Hematopoietic multipotent progenitor cell treated with erythropoietin and hydrocortisone succinate and interleukin-3 and kit ligand, for 17 days (in vitro differentiated cells): ENCODE data around the gene MRPL14.
A peak's percentile ranks its signal among the peaks of the same experiment; 100 is the strongest.
"Not testable (repeated sequence)": the region's sequence is repeated elsewhere in the genome, so short reads cannot be mapped to it uniquely, and the experiment has no call there.

Experiments used
- DNase-seq: peaks from one replicate; pipeline ENCODE4 v3.0.0-alpha.2; 2015; ENCODE audit warnings: low spot score

The MRPL14 gene

DNA sequence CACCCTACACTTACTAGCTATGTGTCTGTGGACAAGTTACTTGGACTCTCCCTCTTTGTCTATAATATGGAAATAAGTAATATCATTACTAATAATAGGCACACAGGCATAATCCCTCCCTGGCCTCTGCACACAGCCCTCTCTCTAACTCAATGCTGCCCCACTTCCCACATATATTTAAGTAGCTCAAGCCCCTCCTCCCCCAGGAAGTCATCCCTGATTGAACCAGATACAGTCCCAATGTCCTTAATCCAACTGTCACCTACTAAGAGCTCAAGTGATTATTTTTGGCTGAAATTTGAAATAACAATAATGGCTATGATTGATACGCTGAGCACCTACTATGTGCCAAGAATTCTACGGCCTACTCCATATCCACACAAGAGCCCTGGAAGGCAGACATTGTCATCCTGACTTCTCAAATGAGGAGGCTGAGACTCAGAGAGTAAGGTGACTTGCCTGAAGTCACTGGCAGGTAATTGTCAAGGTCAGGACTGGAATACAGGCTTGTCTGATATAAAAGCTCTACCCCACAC lies 29.4 kb downstream of the MRPL14 start:
- DNase-seq, result no peak

DNA sequence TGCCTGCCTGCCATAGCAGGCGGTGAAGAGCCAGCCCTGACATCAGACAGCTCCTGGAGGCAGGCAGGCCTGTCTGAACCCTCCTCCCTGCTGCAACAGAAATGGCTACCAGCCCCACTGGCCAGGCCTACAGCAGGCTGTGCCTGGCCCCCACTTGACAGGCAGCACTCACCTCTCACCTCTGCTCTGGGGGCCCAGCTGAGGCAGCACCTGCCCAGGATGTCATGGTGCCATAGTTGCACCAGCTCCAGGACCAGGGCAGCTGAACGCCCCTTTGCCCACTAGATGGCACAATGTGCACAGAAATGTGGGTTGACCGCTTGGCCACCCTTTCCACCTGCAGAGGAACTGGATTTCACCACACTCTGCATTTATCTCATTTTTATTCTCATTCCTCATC lies 30.6 kb downstream of the MRPL14 start:
- peak; percentile 90 for DNase-seq

DNA sequence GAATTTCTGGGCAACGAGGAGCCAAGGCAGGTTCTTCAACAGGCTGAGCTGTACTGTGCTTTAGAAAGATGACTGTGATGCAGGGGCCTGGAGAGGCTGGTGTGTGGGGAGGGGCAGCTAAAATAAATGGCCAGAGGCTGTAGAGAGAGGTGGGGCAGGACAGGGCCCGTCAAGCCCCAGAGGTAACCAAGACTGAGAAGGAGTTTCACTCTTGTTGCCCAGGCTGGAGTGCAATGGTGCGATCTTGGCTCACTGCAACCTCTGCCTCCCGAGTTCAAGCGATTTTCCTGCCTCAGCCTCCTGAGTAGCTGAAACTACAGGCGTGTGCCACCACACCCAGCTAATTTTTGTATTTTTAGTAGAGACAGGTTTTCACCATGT lies 32.0 kb downstream of the MRPL14 start:
- DNase-seq, result not testable (repeated sequence)

DNA sequence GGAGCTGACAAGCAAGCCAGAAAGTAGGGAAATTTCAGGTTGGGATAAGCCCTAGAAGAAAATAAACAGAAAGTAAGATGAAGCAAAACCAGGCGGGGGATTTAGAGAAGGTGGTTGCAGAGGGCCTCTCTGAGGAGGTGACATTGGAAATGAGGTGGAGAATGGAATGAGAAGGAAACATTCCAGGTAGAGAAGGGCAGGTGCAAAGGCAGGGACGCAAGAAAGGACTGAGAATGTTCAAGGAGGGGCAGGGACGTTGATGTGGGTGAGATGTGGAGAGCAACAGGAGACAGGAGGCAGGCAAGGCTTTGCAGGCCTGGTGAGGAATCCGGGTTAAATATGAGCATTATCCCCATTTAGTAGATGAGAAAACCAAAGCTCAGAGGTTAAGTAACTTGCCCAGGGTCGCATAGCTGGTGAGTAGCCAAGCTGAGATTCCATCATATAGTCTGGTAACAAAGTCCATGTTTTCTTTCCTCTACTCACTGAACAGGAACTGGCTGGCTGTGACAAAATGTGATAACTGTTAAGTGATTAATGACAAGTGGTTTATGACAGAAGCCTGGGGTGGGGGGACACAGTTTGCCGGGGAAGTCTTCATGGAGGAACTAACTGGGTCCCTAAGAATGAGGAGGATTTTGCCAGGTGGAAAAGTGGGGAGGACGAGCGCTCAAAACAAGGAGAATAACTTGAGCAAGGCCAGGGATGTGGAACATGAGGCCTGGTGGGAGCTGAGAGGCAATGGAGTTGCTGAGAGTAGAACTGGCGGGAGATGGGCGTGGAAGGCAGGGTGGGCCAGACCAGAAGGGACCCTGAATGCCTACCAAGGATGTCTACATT lies 32.6 kb downstream of the MRPL14 start:
- no peak for DNase-seq

DNA sequence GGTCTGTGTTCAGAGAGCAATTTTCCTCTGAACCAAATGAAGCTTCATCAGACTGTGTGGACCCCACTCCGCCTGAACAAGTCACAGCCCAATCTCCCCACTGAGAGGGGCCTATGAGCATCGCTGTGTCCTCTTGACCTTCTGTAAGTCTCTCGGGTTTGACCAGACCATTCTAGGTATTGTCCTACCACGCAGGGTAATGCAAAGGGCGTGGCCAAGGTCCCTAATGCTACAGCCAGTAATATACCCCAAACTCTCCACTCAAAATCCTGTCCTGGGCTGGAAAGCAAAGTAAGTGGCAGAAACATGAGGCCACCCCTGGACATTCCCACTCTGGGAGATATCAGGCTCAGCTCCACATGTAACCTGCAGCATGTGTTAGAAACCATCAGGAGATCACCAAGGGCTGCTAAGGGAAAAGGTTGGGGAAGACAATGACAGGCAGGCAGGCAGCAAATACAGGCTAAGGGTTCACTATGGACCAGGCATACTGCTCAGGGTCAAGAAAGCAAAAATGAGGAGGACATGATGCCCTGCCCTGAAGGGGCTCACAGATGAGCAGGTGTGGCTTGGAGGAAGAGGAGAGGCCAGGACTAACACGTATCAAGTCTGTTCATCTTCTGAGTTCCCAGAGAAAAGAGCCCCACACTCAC lies 33.4 kb downstream of the MRPL14 start:
- DNase-seq, result no peak

DNA sequence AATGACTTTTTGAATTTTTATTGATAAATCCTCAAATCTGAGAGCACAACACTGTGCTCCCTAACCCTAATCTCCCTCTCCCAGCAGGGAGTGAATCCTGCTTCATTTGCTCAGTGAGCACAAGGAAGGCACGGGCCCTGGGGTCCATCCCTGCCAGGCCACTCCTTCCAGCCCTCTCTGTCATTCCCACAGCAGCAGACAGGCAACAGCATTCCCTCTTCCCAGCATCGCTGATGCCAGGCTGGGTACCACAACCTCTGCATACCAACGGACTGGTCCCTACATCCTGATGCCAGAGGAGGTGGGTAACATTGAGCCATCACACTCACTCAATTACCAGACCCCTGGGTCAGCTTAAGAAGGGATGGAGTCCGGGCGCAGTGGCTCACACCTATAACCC lies 34.2 kb downstream of the MRPL14 start:
- DNase-seq, result no peak

DNA sequence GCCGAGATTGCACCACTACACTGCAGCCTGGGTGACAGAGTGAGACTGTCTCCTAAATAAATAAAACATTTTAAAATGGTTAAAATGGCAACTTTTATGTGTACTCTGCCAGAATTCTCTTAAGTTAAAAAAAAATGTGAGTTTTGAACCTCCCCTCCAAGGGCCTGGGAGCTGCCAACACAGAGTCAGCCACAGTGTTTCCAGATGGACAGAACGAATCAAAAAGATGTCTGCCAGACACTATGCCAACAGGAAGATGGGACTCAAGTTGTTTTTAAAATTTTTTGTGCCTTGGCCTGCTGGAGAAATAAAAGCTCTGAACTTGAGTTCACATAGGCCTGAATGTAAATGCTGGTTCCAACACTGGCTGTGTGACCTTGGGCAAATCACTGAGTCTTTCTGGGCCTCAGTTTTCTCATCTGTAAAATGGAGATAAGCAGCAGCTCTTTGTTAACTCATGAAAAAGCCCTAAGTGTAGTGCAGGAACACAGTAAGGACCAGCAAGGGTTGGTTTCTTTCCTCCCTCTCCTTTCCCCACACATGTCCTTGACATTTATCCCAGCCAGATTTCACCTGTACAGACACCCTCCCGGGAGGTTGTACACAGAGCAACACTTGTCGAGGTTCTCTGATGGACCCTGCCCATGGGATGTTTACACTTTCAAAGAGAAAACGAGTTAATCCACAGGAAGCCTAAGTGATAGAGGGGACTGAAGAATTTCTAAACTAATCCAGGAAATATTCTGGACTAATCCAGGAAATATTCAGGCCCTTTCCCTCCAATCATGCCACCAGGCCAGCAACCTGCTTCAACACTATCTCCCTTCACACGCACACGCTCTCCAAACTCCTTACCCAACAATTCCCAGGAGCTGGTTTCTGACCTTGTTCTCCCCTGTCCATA lies 35.0 kb downstream of the MRPL14 start:
- no peak for DNase-seq

DNA sequence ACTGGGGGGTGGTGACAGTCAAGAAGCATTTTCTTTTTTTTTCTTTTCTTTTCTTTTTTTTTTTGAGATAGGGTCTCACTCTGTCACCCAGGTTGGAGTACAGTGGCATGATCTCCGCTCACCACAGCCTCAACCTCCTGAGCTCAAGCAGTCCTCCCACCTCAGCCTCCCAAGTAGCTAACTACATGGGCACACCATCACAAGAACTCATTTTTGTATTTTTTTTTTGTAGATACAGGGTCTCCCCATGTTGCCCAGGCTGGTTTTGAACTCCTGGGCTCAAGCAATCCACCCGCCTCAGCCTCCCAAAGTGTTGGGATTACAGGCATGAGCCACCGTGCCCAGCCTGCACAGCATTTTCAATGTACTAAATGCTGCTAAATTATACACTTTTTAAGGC lies 35.9 kb downstream of the MRPL14 start:
- DNase-seq, result not testable (repeated sequence)

DNA sequence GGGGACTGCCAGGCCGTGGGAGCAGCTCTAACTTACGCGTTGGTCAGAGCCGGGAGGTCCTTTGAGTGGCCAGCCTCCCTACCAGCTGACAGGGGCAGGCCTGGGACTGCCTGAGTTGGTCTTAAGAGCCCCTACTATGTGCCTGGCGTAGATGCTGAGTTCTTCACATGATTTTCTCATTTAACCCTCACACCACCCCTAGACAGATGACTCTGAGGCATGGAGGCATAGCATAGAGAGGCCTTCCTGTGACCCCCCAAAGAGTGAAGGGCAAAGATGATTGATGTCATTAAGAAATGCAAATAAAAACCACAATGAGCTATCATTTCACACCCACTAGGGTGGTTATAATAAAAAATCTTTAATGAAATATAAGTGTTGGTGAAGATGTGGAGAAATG lies 36.8 kb downstream of the MRPL14 start:
- no peak for DNase-seq

DNA sequence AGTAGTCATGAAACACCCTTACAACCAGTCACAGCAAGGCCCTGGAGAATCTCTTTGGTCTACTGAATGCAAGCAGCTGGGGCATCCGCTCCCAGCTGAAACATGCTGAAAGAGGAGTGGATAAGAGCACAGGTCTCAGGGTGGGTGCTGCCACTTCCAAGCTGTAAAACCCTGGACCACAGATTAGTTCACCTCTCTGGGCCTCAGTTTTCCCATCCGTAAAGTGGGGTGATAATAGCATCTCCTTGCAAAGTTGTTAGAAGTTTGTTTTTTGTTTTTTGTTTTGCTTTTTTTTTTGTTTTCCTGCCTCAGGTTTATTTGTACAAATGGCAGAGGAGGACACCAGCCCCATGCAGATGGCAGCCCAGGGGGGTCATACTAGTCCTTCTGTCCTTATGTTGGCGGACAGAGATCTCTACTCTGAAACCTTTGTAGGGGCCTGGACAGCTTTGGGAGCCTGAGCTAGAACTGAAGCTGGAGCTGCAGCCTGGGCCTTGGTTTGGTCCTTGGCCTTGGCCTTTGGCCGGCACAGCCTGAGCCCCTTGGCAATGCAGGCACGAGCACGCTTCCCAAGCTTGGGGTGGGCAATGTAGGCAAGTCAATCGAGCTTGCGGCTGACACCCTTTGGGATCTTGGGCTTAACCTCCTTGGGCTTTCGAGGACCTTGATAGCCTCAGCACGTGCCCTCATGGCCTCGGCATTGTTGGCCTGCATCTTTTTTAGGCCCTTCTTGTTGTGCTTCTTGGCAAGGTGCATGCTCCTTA lies 38.2 kb downstream of the MRPL14 start:
- DNase-seq, result no peak

DNA sequence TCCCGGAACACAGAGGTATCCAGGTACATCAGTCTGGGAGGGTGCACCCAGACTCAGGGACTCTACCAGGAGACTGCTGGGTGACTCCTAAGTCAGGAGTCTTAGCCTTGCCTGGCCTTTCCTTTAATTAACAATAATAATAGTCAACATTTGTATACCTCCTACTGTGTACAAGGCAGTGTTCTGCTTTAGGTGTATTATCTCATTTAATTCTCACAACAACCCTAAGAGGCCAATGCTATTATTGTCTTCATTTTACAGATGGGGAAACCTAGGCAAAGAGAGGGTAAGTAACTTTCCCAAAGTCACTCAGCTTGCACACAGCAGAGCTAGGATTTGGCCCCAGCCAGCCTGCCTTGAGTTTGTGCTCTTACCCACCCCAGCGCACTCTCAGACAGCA lies 39.6 kb downstream of the MRPL14 start:
- DNase-seq, result no peak

DNA sequence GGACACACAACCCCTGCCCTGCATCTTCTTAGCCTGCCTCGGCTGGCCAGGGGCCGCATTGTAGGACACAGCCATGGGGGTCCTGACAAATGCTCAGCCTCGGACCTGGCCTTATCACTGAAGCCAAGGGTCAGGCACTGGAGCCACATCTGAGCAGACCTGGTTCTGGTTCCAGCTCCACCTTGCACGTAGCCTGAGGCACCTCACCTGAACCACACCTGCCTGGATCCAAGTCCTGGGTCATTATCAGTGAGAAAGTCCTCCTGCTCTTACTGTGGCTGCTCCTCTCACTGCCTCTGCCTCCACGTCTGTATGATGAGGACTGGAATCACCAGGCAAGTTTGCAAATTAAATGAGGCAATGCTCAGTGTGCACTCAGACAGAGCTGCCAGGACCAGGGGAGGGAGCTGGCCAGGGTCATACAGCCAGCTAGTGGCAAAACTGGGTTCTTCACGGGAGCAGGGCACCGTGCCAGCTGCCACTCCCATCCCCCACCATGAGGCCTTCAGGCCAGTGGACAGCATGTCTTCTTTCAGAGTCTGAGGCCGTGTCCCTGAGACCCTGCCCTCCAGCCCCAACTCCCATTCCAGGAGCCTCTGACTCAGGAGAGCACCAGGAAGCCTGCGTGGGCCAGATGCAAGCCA lies 40.2 kb downstream of the MRPL14 start:
- no peak for DNase-seq

DNA sequence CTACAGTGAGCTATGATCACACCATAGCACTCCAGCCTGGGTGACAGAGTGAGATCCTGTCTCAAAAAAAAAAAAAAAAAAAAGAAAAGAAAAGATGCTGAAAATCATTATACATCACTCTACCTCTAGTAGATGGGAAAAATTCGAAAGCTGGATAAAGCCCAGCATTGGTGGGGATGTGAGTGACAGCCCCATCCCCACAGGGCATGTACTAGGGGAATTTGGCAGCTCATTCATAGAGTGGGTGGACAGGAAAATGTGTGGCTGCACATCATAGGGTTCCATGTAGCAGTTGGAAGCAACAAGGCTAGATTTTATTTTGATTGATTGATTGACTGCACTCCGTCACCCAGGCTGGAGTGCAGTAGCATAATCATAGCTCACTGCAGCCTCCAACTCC lies 42.0 kb downstream of the MRPL14 start:
- no peak for DNase-seq

DNA sequence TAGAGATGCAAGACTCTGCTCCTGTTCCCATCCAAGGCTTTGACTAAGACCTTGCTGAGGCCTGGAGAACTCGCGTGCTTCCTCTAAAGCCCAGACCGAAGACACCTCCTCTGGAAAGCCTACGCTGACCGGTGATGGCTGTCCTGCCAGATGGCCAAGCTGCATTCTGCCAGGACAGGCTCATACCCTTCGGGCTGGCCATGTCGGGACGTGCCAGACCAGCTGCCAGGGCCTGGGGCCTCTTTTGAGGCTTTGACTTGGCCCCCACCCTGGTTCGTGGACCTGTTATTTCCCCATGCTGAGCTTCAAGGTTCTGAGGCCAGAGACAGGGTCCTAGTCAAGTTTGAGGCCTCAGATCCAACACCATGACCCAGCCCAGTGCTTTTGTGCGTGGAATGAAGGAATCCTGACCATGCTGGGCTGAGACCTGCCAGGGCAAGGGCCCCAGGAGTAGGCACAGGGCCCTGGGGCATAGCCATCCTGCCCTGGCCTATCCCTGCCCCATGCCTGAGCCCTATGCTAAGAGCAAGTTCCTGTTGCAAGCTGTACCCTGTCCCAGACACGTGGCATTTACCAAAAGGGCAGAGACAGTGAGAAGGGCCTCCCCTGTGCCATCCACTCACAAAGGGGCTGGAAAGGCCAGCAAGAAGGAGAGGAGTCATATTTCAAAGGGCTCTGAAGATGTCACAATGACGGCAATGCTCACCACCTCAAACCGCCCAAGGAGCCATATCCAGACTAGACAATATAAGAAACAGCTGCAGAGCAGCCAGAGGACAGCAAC lies 42.8 kb downstream of the MRPL14 start:
- no peak for DNase-seq

DNA sequence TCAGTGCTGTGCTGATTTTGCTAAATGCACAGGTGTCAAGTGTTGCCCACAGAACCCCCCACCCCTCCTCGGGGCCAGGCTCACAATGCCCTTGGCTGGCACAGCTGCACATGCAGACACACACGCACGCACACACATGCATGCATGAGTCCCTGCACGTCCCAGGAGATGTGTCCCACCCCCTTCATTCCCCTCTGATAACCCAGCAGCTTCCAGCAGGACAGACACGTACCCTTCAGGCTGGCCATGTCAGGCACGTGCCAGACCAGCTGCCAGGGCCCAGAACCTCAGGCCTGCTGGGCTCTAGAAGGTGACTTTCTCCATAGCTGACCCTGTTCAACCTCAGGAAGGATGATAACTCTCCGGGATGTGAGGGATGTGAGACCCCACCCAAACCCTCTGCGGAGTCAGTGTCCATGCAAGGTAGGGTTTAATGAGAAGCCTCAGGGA lies 44.4 kb downstream of the MRPL14 start:
- DNase-seq, result no peak

DNA sequence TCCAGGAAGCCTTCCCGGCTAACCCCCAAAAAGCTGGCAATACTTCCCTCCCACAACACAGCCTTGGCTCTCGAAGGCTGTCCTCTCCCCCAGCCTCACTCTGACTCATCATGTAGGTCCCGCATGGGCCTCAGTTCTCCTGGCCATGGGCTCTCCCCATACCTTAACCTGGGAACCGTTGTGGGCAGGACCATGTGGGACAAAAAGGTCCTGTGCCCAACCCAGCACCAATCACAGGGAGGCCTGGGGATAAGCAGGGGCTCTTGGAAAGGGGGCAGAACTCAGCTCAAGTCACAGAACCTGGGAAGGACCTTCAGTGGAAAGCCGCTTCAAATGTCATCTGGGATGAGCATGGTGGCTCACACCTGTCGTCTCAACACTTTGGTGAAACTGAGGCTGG lies 45.5 kb downstream of the MRPL14 start:
- DNase-seq, result no peak

DNA sequence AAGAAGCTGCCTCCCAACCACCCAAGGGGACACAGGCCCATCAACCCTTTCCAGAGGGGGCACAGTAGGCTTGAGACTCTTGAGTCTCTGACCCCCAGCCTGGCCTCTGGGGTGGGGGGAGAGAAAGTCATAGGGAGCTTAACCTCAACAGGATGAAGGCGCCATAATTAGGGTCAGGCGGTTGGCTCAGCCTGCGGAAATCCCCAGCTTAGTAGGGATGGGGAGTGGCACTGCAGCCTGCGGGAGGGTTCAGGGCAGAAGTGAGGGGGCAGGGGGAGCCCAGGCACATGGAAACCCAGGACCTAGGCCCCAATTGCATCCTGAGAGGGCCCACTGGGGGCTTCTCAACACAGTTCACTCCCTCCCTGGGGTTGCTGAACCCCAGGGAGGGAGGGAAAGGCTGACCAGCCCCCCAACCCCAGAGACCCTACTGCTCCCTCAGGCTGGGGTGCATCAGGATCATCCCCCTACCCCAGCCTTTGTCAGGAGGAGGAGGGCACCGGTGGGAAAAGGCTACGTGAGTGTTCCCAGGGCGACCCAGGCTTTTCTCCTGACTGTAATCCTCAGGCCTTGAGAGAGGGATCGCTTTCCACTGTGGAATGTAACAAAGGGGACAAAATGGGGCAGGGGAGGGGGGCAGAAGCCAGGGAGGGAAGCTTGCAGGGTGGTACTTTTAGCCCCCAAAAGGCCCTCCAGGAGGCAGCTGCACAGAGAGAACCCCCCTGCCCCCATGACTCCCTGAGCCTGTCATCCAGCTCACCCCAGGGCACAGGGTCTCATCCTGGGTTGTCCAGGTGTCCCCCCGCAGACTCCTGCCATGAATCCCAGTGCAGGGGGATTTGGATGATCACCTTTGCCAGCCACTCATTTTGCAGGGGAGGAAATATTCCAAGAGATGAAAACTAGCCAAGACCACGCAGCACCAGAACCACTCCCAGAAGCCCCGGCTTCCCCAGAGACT lies 46.4 kb downstream of the MRPL14 start:
- DNase-seq, result no peak

DNA sequence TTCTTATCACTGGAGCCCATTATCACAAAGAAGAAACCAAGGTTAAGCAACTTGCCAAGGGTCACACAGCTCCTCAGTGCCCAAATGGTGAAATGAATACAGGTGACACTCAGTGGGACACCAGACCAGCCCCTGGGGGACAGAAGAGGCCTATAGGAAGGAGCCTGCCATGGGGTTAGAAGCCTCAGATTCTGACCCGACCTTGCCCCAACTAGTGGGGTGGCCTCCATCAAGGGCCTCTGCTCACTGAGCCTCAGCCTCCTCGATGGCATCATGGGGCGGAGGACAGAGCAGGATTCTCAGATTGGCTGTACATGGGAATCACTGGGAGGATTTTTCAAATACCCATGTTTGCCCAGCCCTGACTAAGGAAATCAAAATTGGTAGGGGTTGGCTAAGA lies 47.6 kb downstream of the MRPL14 start:
- DNase-seq, result no peak
